ENCODE measurements around the gene FAM107A. TPM values are rescaled to one million over a fixed set of nuclear protein-coding genes. Genes with fewer than 3 reads are reported as not detected.

FAM107A gene
- total and polyA plus RNA-seq, 2 of the 13 experiments (the other 11 are each of a cell fraction or from before 2014, with no cell fraction given), result not detected

- TF ChIP-seq ZHX1 (CRISPR knock-in tag; IDR thresholded peaks at IDR 0.05; ENCODE audit: low read depth), result no peak
- no peak for TF ChIP-seq REPIN1 (CRISPR knock-in tag; IDR thresholded peaks at IDR 0.05; ENCODE audit: borderline replicate concordance, low read depth)
- TF ChIP-seq REL (CRISPR knock-in tag; conservative IDR thresholded peaks at IDR 0.05), result no peak
- no peak for TF ChIP-seq ISX (CRISPR knock-in tag; conservative IDR thresholded peaks at IDR 0.05)
- no peak for TF ChIP-seq FLYWCH1 (CRISPR knock-in tag; IDR thresholded peaks at IDR 0.05)
- TF ChIP-seq MBD4 (IDR thresholded peaks at IDR 0.05; ENCODE audit: borderline replicate concordance, low read length), result no peak
- no peak for TF ChIP-seq ELF4 (CRISPR knock-in tag; IDR thresholded peaks at IDR 0.05; ENCODE audit: borderline replicate concordance)
- no peak for TF ChIP-seq NFKBIZ (CRISPR knock-in tag; IDR thresholded peaks at IDR 0.05)
- TF ChIP-seq ZNF124 (CRISPR knock-in tag; IDR thresholded peaks at IDR 0.05), result no peak
- TF ChIP-seq ZSCAN12 (CRISPR knock-in tag; IDR thresholded peaks at IDR 0.05), result no peak
- peak; percentile 24; the same call in 1 of the 2 replicates for TF ChIP-seq SAP130 (CRISPR knock-in tag; IDR thresholded peaks at IDR 0.05; ENCODE audit: low read depth)
- no peak for TF ChIP-seq ATM (IDR thresholded peaks at IDR 0.05; ENCODE audit: borderline replicate concordance)
- TF ChIP-seq ZNF546 (CRISPR knock-in tag; conservative IDR thresholded peaks at IDR 0.05), result no peak
- TF ChIP-seq MXI1 (IDR thresholded peaks at IDR 0.05; ENCODE audit: borderline replicate concordance, low read depth, low read length), result no peak
- no peak for TF ChIP-seq ZNF639 (CRISPR knock-in tag; conservative IDR thresholded peaks at IDR 0.05)
- no peak for TF ChIP-seq PLSCR1 (CRISPR knock-in tag; IDR thresholded peaks at IDR 0.05; ENCODE audit: borderline replicate concordance)
- TF ChIP-seq KLF15 (CRISPR knock-in tag; IDR thresholded peaks at IDR 0.05; ENCODE audit: borderline replicate concordance), result no peak
- TF ChIP-seq ZNF207 (IDR thresholded peaks at IDR 0.05; ENCODE audit: borderline replicate concordance), result no peak
- no peak for TF ChIP-seq HNF1A (IDR thresholded peaks at IDR 0.05; ENCODE audit: low read depth)
- no peak for TF ChIP-seq HNF1A (CRISPR knock-in tag; IDR thresholded peaks at IDR 0.05; ENCODE audit: borderline replicate concordance)
Measured at GRCh38 chr3:58521917-58522631, 55.1 kb downstream of the FAM107A start (continued).

All from HepG2 (cell line).